SK-N-SH treated with all-trans-retinoic acid at 6 μM for 48 hours (cell line): Measurements from ENCODE around the gene GPR18.

Experiments used
- ESRRG ChIP-seq: fragments of 250-450 bp; sonication (Bioruptor Pico); IDR thresholded peaks from 2 replicates; pipeline ENCODE4 v1.6.1; 2021; ENCODE audit warnings: mild to moderate bottlenecking
- ZNF70 ChIP-seq: fragments of 450-650 bp; formaldehyde crosslinking; IDR thresholded peaks from 2 replicates; pipeline ENCODE4 v1.5.0; 2020; ENCODE audit warnings: mild to moderate bottlenecking, moderate library complexity

DNA sequence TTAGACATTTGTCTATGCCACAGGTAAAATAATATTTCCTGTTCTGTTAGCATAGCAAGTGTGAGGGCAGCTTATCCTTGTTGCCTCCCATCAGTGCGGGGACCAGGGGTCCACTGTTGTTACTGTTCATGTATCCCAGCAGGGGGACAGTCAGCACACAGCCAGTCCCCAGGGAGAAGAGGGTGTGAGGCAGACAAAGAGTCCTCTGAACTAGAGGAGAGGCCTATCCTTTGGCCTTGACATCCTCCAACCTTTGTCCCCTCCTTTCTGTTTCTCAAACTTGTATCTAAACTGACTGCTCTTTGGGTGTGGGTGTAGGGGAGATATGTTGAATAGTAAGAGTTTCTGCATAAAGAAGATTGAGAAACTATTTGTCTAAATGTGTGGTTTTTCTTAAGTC is 2.9 kb upstream of the GPR18 start:
- no peak for TF ChIP-seq ZNF70 (CRISPR knock-in tag)
- TF ChIP-seq ESRRG (CRISPR knock-in tag): no peak
